OCI-LY3 (cell line): Measurements from ENCODE around the gene JAKMIP1.

Source experiments
- H2AFZ ChIP-seq: fragments of 200-600, 300-600 bp; shearing (Covaris generic); 2 replicates; pipeline ENCODE4 v1.6.0; 2014; ENCODE audit warnings: antibody characterized with exemption, low read depth, low read length
- H3K27ac ChIP-seq: fragments of 200-600, 300-600 bp; sonication (generic); 2 replicates; pipeline ENCODE4 v1.5.1; 2014; ENCODE audit warnings: mild to moderate bottlenecking, low read length, moderate library complexity, mixed read lengths
- H3K27me3 ChIP-seq: fragments of 200-600, 300-600 bp; sonication (generic); 2 replicates; pipeline ENCODE4 v1.6.1; 2014; ENCODE audit warnings: low read depth, low read length, mixed read lengths
- H3K36me3 ChIP-seq: fragments of 200-600, 300-600 bp; sonication (generic); replicated peaks from 2 replicates; pipeline ENCODE3; 2014; ENCODE audit warnings: low read depth, low read length, mixed read lengths
- H3K4me1 ChIP-seq: fragments of 300-600, 200-600 bp; sonication (generic); 2 replicates; pipeline ENCODE4 v1.6.1; 2014; ENCODE audit warnings: low read length, mixed read lengths
- H3K4me2 ChIP-seq: fragments of 200-600, 300-600 bp; sonication (generic); 2 replicates; pipeline ENCODE4 v1.6.1; 2014; ENCODE audit warnings: low read length, mixed read lengths
- H3K4me3 ChIP-seq: fragments of 300-600, 200-600 bp; sonication (generic); 2 replicates; pipeline ENCODE4 v1.5.1; 2014; ENCODE audit warnings: antibody characterized with exemption, mild to moderate bottlenecking, low read length, moderate library complexity
- H3K79me2 ChIP-seq: fragments of 300-600, 200-600 bp; shearing (Covaris generic); 2 replicates; pipeline ENCODE4 v1.6.1; 2014; ENCODE audit warnings: mild to moderate bottlenecking, low read length, mixed read lengths
- H3K9ac ChIP-seq: fragments of 300-600, 200-600 bp; shearing (Covaris generic); 2 replicates; pipeline ENCODE4 v1.6.0; 2014; ENCODE audit warnings: mild to moderate bottlenecking, low read length, moderate library complexity
- H3K9me3 ChIP-seq: fragments of 200-600, 300-600 bp; shearing (Covaris generic); 2 replicates; pipeline ENCODE4 v1.6.1; 2014; ENCODE audit warnings: low read length, mixed read lengths; ENCODE audit not compliant: insufficient read depth
- H4K20me1 ChIP-seq: fragments of 200-600, 300-600 bp; sonication (generic); 2 replicates; pipeline ENCODE4 v1.6.1; 2016; ENCODE audit warnings: low read length, mixed read lengths; ENCODE audit not compliant: insufficient read depth
- CTCF ChIP-seq: fragments of 200-600, 300-600 bp; sonication (generic); IDR thresholded peaks from 2 replicates; pipeline ENCODE4 v1.5.1; 2014; ENCODE audit warnings: antibody characterized with exemption, low read length, low read depth
- EZH2phosphoT487 ChIP-seq: fragments of 200-600 bp; shearing (Covaris generic); IDR thresholded peaks from 2 replicates; pipeline ENCODE4 v1.6.1; 2018; ENCODE audit warnings: antibody characterized with exemption, mixed run types, low read depth

JAKMIP1 gene

GRCh38 chr4:6172927-6173200 is 27.5 kb downstream of the JAKMIP1 start:
- Histone ChIP-seq H3K4me2 (no peak overlapping the region), H3K36me3 (no peaks in the 10 kb centered on the region), H3K9ac (no peak overlapping the region), H4K20me1 (no peaks in the 10 kb centered on the region), H2AFZ (no peak overlapping the region), H3K27ac (no peak overlapping the region), H3K79me2 (no peaks in the 10 kb centered on the region), H3K9me3 (no peaks in the 10 kb centered on the region), H3K27me3 (no peaks in the 10 kb centered on the region), H3K4me1 (0 out of 2 replicates have a peak, but pooled peaks cover 4% of the 10 kb centered on the region), H3K4me3 (no peak overlapping the region)
- TF ChIP-seq EZH2phosphoT487 = no peak
- no peak for TF ChIP-seq CTCF

GRCh38 chr4:6172093-6172926 is 28.0 kb downstream of the JAKMIP1 start:
- no peak overlapping the region for H3K27ac ChIP-seq
- H3K79me2 ChIP-seq = no peaks in the 10 kb centered on the region
- H3K4me3 ChIP-seq = no peak overlapping the region
- H4K20me1 ChIP-seq = no peaks in the 10 kb centered on the region
- H3K9ac ChIP-seq = no peak overlapping the region
- H3K36me3 ChIP-seq = no peaks in the 10 kb centered on the region
- no peak overlapping the region for H2AFZ ChIP-seq
- no peaks in the 10 kb centered on the region for H3K27me3 ChIP-seq
- H3K4me1 ChIP-seq = 0 out of 2 replicates have a peak, but pooled peaks cover 4% of the 10 kb centered on the region
- no peak overlapping the region for H3K4me2 ChIP-seq
- TF ChIP-seq CTCF (no peak), EZH2phosphoT487 (no peak)
- no peaks in the 10 kb centered on the region for H3K9me3 ChIP-seq

- Histone ChIP-seq H3K4me1 (0 out of 2 replicates have a peak, but pooled peaks cover 4% of the 10 kb centered on the region), H3K4me3 (no peak overlapping the region), H4K20me1 (no peaks in the 10 kb centered on the region), H3K9me3 (no peaks in the 10 kb centered on the region), H3K79me2 (no peaks in the 10 kb centered on the region), H3K36me3 (no peaks in the 10 kb centered on the region), H3K27me3 (no peaks in the 10 kb centered on the region), H3K9ac (no peak overlapping the region), H3K4me2 (no peak overlapping the region), H3K27ac (no peak overlapping the region), H2AFZ (no peak overlapping the region)
- TF ChIP-seq CTCF = no peak
- TF ChIP-seq EZH2phosphoT487 = no peak
Measured at GRCh38 chr4:6169239-6169638, 31.1 kb downstream of the JAKMIP1 start.

- Histone ChIP-seq H3K9ac (no peak overlapping the region), H3K4me1 (no peaks in the 10 kb centered on the region), H3K4me3 (no peak overlapping the region), H3K9me3 (no peaks in the 10 kb centered on the region), H2AFZ (no peak overlapping the region), H3K27me3 (no peaks in the 10 kb centered on the region), H3K4me2 (no peak overlapping the region), H3K79me2 (no peaks in the 10 kb centered on the region), H4K20me1 (no peaks in the 10 kb centered on the region), H3K27ac (no peak overlapping the region), H3K36me3 (no peaks in the 10 kb centered on the region)
- TF ChIP-seq EZH2phosphoT487 = no peak
- TF ChIP-seq CTCF = no peak
Measured at GRCh38 chr4:6165766-6166165, 34.6 kb downstream of the JAKMIP1 start.
